ENCODE data around the gene CCDC116.

Gene CCDC116

DNA sequence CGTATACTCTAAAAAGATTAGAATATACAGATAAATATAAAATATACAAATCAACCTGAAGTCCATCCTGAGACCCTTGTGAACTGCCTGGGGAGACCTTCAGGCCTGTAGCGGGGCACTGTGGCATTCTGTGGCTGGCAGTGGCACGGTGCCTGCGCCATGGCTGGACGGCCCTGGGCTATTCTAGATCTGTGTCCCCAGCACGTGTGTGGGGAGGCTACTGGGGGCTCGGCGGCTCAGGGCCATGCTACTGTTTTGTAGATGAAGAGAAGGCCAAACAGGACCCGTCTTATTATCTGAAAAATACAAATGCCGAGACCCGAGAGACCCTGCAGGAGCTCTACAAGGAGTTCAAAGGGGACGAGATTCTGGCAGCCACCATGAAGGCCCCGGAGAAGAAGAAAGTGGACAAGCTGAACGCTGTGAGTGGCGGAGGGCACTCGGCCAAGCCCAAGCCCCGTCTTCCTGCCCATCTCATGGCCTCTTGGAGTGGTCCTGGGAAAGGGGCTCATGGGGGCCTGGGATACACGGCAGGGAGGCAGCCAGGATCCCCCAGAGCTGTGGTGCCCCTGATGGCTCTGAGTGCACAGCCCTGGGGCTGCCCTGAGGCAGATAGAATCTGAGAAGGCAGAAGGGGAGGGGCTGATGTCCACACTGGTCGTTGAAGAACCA, 52.1 kb downstream of the CCDC116 start:
- no peak for DNase-seq

DNA sequence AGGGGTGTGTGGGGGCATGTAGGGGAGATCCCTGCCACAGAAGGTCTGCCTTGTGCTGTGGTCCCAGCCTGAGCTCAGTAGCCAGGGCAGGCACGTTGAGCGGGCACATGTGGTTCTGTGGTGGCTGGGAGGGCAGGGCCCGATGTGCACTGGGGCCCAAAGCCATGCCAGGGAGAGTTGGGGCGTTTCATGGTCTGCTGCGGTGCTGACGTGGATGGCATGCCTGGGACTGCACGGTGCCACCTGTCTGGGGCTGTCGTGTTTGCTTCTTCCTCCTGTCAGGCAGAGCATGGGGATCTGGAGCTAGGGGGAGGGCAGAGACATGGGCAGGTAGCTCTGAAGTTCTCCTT, 52.6 kb downstream of the CCDC116 start:
- no peak for DNase-seq

DNA sequence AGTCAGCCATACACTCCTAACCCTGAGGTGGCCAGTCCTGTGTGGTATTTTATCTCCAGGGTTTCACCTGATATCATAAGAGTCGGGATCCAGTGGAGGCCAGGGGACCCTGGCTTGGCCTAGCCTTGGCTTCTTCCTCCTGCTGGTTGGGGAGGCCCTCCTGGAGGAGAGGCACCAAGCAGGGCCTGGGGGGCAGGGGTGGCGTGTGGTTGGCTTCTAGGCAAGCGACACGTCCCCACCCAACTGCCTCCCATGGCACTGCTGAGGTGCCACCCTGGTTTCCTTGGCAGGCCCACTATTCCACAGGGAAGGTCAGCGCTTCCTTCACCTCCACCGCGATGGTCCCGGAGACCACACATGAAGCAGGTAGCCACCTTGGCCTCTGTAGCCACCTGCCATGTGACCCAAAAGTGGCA, 53.6 kb downstream of the CCDC116 start:
- no peak for DNase-seq

Data from DMS79 (cell line).